ENCODE measurements around the gene BLM.
"Not testable (repeated sequence)": the region's sequence is repeated elsewhere in the genome, so short reads cannot be mapped to it uniquely, and the experiment has no call there.

The BLM gene

DNA sequence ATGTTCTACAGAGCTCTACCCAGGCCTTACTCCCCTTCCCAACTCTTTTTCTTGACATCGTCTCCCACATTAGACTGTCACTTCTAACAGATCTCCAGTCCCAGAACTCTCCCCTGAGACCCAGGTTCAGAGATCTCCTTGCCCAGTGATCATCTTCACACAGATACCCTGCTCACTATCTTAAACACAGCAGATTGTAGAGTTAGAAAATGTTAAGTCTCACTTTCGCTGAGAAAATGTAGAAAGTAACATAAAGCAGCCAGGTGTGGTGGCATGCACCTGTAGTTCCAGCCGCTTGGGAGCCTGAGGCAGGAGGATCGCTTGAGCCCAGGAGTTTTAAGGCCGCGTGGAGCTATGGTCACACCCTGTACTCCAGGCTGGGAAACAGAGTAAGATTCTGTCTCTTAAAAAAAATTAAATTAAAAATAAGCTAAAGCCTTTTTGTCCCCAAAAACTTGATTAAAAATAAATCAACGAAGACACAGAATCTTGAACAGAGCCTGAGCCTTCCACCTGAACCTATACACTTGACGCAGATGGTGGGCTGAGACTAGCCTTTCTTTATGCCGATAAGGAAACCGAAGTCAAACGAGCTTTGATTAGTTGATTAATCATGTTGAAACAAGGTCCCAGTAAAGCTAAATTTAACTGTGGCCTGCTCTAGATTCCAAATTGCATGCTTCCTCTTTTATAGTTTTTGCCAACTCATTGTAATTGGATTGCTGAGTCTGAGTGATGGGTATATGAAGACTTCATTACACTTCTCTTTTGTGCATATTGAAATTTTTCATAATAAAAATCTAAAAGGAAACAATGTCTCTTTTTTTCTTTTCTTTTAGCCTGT is 31.3 kb upstream of the BLM start:
- no peak overlapping the region for H3K27ac ChIP-seq

DNA sequence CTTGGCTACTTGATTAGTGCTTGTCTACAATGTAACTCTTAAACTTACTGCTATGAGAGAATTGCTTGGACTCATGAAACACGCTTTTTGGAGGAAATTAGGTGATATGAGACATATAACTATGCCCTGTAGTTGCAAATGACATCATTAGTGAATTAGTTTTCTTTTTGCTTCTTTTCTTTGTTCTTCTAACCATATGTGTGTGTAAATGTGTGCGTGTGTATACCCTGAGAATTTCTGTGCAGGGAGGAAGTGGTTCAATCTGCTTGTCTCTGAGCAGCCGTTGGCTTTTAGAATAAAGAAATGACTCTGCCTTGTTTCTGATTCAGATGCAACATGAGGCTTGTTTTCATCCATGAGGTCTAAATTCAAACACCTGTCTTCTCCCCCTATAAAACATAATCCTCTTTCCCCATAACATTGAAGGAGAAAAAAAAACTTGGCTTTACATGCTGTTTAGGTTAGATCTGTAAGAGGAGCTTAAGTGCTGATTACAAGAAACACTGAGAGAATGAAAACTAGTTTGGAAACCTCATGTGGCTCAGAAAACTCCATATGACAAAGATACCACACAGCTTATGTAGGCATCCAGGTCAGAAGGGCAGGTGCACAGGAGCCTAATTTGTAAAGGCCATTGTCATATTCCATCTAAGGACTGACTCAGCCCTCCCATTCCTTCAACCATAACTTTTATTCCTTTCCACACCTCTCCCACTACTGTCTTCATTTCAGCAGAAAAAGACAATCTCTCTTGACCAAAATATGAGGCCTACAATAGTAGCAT is 30.5 kb upstream of the BLM start:
- TF ChIP-seq, protein P1, sequence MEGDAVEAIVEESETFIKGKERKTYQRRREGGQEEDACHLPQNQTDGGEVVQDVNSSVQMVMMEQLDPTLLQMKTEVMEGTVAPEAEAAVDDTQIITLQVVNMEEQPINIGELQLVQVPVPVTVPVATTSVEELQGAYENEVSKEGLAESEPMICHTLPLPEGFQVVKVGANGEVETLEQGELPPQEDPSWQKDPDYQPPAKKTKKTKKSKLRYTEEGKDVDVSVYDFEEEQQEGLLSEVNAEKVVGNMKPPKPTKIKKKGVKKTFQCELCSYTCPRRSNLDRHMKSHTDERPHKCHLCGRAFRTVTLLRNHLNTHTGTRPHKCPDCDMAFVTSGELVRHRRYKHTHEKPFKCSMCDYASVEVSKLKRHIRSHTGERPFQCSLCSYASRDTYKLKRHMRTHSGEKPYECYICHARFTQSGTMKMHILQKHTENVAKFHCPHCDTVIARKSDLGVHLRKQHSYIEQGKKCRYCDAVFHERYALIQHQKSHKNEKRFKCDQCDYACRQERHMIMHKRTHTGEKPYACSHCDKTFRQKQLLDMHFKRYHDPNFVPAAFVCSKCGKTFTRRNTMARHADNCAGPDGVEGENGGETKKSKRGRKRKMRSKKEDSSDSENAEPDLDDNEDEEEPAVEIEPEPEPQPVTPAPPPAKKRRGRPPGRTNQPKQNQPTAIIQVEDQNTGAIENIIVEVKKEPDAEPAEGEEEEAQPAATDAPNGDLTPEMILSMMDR (conservative IDR thresholded peaks at IDR 0.05) = no peak
- H3K27ac ChIP-seq = no peak overlapping the region

More for the DNA sequence above, 31.3 kb upstream of the BLM start:
- TF ChIP-seq, protein P1 (conservative IDR thresholded peaks at IDR 0.05) = no peak

DNA sequence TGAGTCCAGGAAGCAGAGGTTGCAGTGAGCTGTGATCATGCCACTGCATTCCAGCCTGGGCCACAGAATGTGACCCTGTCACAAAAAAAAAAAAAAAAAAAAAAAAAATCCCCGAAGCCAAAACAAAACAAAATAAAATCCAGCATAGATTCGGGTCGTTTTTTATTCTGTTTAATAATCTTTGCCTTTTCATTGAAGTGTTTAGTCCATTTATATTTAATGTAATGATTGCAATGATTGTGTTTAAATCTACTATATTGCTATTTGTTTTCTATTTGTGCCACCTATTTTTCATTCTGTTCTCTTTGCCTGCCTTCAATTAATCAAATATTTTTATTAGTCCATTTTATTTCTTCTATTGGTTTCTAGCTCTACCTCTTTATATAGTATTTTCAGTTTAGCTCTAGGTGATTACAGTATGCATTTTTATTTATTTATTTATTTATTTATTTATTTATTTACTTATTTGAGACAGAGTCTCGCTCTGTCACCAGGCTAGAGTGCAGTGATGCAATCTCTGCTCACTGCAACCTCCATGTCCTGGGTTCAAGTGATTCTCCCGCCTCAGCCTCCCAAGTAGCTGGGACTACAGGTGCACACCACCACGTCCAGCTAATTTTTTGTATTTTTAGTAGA is 27.7 kb upstream of the BLM start:
- H3K27ac ChIP-seq = not testable (repeated sequence)

DNA sequence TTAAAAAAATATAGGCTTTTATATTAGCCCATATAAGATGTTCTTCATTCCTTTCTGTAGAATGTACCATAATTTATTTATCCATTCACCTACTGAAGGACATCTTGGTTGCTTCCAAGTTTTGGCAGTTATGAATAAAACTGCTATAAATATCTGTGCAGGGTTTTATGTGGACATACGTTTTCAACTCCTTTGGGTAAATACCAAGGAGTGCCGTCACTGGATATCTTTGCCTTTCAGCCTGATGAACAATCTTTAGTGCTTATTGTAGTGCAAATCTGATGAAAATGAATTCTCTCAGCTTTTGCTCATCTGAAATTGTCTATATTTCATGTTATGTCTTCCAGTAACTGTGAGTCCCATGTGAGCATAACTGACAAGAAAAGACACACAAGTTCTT is 26.6 kb upstream of the BLM start:
- TF ChIP-seq, protein P1 (conservative IDR thresholded peaks at IDR 0.05) = no peak
- no peak overlapping the region for H3K27ac ChIP-seq

DNA sequence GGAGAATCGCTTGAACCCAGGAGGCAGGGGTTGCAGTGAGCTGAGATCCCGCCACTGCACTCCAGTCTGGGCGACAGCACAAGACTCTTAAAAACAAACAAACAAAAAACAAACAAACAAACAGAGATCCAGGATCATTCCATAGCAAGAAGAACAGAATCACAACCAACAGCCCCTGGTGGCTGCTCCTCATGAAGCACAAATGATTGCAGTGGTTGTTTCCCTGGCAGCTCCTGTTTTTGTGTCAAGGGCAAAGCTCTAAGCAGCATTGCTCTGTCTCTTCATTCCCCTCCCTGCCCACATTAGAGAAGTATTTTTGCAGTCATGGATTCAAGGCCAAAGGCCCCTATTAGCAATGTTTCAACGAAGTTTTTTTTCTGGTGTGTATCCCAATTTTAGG is 25.8 kb upstream of the BLM start:
- H3K27ac ChIP-seq = no peak overlapping the region
- TF ChIP-seq, protein P1 (conservative IDR thresholded peaks at IDR 0.05) = peak; percentile 16; the same call in 1 of the 2 replicates

DNA sequence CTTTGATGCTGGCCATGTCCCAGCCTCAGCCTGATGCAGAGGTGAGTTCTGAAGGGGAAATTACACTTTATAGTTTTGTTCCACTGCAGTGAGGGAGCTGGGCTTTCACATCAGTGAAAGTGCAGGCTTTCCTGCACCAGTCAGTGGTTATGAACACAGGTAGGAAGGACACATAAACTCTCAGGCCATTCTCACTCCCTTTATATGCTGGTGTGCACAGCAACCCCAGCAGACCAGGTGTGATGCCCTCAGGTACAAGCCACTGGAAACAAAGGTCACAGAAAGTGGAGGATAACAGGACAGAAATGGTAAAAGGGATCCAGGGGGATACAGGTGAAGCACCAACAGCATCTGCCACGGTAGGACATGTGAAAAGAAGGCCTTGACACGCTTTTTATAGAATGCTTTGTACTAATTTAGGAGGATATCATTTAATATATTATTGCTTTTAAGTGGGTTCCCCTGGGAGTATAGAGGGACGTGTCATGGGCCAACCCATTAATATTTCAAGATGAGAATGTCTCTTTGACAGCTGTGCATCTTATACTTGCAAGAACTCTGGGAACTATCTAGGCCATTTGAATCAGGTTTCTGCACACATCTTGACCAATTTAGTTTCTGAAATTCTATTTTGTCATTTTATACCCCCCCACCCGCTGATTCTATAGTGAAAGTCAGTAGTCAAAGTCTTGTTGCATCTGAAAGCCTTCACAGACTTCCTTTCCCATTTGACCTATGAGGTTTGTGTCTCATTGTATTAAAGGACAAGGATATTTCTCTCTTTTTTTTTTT is 25.0 kb upstream of the BLM start:
- TF ChIP-seq, protein P1 (conservative IDR thresholded peaks at IDR 0.05) = no peak
- H3K27ac ChIP-seq = no peak overlapping the region

DNA sequence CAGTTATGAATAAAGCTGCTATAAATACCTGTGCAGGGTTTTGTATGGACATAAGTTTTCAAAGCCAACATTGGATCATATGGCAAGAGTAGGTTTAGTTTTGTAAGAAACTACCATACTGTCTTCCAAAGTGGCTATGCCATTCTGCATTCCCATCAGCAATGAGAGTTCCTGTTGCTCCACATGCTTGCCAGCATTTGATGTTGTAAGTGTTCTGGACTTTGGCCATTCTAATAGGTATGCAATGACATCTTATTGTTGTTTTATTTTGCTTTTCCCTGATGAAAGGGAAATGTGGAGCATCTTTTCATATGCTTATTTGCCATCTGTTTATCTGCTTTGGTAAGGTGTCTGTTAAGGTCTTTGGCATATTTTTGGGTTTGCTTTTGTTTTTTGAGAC is 22.2 kb upstream of the BLM start:
- TF ChIP-seq, protein P1 (conservative IDR thresholded peaks at IDR 0.05) = no peak
- no peak overlapping the region for H3K27ac ChIP-seq

Measured in VCaP (cell line).